COLO829 (cell line): Measurements from ENCODE around the gene BPIFB2.

Experiments
- DNase-seq: peaks from one replicate; pipeline ENCODE4 v3.0.0; 2012; ENCODE audit warnings: low spot score

Gene BPIFB2

GRCh38 chr20:33070111-33071053 is 62.9 kb downstream of the BPIFB2 start:
- DNase-seq: no peak

DNA sequence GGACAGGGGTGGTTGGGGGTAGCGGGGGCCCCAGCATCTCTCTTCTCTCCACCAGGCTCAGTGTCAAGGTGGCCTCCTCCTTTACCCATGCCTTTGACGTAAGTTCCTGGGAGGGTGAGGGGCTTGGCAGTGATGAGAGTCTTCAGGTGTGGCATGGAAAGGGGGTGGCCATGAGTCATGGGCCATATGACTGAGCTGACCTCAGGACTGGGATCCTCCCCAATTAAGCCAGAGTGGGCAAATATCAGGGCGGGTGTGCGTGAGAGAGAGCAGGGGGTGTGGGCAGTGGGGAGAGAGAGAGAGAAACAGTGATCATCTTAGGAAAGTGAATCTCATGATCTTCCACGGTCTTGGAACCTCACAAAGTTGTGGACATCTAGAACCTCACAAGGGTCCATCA is 63.7 kb downstream of the BPIFB2 start:
- DNase-seq: no peak

GRCh38 chr20:33072362-33072761 is 64.9 kb downstream of the BPIFB2 start:
- DNase-seq: no peak

- DNase-seq: no peak
Measured at GRCh38 chr20:33072813-33073212, 65.3 kb downstream of the BPIFB2 start.
